ENCODE measurements around the gene NLRP9.

The NLRP9 gene

DNA sequence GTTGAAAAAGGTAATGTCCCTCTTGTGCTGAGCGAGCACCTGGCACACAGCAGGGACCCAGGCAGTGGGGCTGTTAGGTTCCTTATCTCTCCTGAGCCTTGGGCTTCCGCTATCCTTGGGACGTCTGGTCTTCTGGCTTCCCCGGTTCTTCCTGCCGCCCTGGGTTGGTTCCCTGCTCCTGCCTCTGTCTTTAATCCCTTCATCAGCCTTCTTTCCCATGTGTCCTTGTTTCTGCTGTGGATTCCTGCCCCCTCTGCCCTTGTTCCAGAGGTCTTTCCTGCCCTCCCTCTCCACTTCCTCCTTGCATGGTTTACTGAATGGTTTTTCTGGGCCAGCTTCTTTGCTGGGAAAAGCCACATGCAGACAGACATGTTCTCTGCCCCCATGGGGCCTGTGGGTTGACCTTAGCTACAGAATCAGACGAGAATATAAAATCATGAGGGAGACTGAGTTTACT lies 60.6 kb downstream of the NLRP9 start:
- TF ChIP-seq, protein P1, sequence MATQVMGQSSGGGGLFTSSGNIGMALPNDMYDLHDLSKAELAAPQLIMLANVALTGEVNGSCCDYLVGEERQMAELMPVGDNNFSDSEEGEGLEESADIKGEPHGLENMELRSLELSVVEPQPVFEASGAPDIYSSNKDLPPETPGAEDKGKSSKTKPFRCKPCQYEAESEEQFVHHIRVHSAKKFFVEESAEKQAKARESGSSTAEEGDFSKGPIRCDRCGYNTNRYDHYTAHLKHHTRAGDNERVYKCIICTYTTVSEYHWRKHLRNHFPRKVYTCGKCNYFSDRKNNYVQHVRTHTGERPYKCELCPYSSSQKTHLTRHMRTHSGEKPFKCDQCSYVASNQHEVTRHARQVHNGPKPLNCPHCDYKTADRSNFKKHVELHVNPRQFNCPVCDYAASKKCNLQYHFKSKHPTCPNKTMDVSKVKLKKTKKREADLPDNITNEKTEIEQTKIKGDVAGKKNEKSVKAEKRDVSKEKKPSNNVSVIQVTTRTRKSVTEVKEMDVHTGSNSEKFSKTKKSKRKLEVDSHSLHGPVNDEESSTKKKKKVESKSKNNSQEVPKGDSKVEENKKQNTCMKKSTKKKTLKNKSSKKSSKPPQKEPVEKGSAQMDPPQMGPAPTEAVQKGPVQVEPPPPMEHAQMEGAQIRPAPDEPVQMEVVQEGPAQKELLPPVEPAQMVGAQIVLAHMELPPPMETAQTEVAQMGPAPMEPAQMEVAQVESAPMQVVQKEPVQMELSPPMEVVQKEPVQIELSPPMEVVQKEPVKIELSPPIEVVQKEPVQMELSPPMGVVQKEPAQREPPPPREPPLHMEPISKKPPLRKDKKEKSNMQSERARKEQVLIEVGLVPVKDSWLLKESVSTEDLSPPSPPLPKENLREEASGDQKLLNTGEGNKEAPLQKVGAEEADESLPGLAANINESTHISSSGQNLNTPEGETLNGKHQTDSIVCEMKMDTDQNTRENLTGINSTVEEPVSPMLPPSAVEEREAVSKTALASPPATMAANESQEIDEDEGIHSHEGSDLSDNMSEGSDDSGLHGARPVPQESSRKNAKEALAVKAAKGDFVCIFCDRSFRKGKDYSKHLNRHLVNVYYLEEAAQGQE (IDR thresholded peaks at IDR 0.05; ENCODE audit: insufficient read depth in 1 of 2, low read depth in 2 of 2, low read length in 2 of 2), result no peak
- no peak for TF ChIP-seq SIN3A (IDR thresholded peaks at IDR 0.05; ENCODE audit: borderline replicate concordance, insufficient read depth, low read length)
- TF ChIP-seq FOXP2 (optimal IDR thresholded peaks at IDR 0.05; ENCODE audit: borderline replicate concordance, extremely low read depth, extremely low read length, insufficient read depth), result no peak
- TF ChIP-seq TAF1 (IDR thresholded peaks at IDR 0.05; ENCODE audit: borderline replicate concordance, insufficient read depth, low read length), result no peak
- no peak for TF ChIP-seq POLR2AphosphoS5 (IDR thresholded peaks at IDR 0.05; ENCODE audit: low read depth, low read length)

DNA sequence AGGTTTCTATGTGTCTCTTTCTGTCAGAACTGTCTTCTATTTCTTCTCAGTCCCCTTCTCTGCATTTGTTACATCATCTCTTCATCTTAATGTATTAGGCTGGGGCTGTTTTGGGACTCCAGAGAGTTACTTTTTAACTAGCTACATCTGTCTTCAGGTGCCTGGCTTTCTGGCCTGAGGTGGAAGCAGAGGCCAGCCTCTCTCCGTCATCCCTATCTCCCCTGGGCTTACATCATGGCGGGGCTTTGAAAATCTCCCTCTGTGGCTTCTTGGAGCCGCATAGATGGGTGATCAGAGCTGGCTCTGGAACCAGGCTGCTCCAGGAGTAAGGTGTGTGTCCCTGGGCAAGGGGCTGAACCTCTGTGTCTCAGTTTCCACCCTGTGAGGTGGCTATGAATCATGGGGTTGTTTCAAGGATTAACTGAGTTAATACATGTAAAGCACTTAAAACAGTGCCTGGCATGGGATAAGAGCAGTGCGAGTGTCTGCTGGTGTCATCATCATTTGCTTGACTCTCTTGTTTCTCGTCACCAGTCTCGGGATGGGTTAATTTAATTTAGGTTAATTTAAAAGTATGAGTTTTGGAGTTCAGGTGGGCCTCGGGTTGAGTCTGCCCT lies 61.2 kb downstream of the NLRP9 start:
- no peak for TF ChIP-seq TAF1 (IDR thresholded peaks at IDR 0.05; ENCODE audit: borderline replicate concordance, insufficient read depth, low read length)
- TF ChIP-seq POLR2AphosphoS5 (IDR thresholded peaks at IDR 0.05; ENCODE audit: low read depth, low read length), result no peak
- TF ChIP-seq, protein P1 (IDR thresholded peaks at IDR 0.05; ENCODE audit: insufficient read depth in 1 of 2, low read depth in 2 of 2, low read length in 2 of 2), result no peak
- TF ChIP-seq SIN3A (IDR thresholded peaks at IDR 0.05; ENCODE audit: borderline replicate concordance, insufficient read depth, low read length), result no peak
- TF ChIP-seq FOXP2 (optimal IDR thresholded peaks at IDR 0.05; ENCODE audit: borderline replicate concordance, extremely low read depth, extremely low read length, insufficient read depth), result no peak

DNA sequence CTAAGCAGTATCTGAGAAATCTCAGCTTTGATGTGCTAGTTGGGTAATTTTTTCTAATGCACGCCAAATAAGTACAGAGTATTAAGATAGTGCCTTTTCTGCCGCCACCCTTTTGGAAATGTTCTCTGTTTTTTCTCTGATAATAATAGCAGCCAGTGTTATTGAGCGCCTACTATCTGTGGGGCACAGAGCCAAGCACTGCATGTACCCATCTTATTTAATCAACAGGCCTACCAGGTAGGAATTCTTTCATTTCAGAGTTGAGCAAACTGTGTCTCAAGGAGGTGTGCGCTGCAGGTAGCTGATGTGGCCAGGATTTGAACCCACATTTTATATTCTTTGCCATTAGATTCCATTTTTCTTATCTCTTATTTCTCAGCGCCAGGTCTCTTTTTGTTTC lies 61.8 kb downstream of the NLRP9 start:
- TF ChIP-seq, protein P1 (IDR thresholded peaks at IDR 0.05; ENCODE audit: insufficient read depth in 1 of 2, low read depth in 2 of 2, low read length in 2 of 2), result no peak
- TF ChIP-seq FOXP2 (optimal IDR thresholded peaks at IDR 0.05; ENCODE audit: borderline replicate concordance, extremely low read depth, extremely low read length, insufficient read depth) (no peak), TAF1 (IDR thresholded peaks at IDR 0.05; ENCODE audit: borderline replicate concordance, insufficient read depth, low read length) (no peak), SIN3A (IDR thresholded peaks at IDR 0.05; ENCODE audit: borderline replicate concordance, insufficient read depth, low read length) (no peak), POLR2AphosphoS5 (IDR thresholded peaks at IDR 0.05; ENCODE audit: low read depth, low read length) (no peak)

DNA sequence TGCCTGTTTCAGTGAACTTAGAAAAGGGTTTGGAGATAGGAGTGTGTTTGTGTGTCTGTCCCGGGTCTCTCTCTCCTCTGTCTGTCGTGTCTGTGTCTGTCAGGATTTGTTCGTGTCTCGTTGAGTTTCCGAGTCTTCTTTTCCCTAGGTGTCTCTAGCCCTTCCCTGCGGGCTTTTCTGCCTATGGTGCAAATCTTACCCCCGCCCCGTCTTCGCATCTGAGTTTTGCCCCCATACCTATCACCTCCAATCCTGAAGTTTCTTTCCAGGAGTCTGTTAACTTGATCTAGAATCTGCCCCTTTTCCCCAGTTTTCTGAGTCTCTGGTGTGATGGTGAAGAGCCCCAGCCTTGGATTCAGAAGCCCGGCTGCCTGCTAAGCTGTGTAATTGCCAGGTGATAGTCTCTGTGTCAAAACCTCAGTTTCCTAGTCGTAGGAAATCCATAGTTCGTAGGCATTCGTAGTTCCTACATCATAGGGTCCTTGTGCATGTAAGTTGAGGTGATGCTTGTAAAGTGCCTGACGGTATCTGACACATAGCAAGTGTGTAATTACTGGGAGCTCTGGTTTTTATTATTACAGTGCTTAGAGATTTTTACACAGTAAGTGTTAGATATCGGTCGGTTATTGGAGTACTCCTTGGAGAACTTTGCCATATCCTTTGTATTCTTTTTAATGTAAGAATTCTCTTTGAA lies 62.4 kb downstream of the NLRP9 start:
- TF ChIP-seq POLR2AphosphoS5 (IDR thresholded peaks at IDR 0.05; ENCODE audit: low read depth, low read length), result no peak
- no peak for TF ChIP-seq FOXP2 (optimal IDR thresholded peaks at IDR 0.05; ENCODE audit: borderline replicate concordance, extremely low read depth, extremely low read length, insufficient read depth)
- TF ChIP-seq SIN3A (IDR thresholded peaks at IDR 0.05; ENCODE audit: borderline replicate concordance, insufficient read depth, low read length), result 0 out of 2 replicates have a peak, but pooled peaks have one; percentile 27

DNA sequence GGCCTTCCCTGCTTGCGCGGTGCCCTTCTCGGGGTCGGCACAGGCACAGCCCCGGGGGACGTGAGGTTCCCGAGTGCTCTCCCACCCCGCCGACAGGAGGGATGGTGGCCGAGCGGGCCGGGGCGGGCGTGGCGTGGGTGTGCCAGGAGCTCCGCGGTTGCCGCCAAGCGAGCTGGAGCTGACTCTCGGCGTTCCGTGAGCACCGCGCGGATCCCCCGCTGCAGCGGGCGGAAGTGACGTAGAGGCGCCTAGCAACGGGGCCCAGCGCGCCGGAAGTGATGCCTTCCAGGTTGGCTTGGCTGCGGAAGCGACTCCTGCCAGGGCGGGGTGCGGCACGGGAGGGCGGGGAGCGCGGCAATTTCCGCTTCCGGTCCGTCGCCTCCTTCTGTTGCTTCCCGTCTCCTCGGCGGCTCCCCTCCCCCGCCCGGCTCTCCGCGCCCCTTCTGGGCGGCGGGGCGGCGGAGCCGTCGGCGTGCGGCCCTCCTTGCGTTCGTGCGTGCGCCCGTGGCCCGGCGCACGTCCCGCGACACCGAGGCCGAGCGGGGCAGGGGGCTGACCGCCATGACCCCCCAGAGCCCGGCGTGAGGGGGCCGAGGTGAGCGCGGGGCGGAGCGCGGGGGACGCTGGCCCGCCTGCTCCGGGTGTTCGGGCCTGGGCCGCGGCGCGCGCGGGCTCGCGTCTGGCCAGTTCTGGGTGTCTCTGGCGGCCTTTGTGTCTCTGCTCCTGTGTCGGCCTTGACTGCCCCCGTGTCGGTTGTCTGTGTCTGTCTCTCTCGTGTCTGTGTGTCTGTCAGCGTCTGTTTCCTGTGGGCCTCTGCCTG lies 63.2 kb downstream of the NLRP9 start, which contains the start of gene EPN1:
Gene EPN1, plus strand, starts transcription at position 386 of the 820 bp plus-strand sequence. CDS start 3,402 bp downstream, outside the sequence.
- TF ChIP-seq, protein P1 (IDR thresholded peaks at IDR 0.05; ENCODE audit: insufficient read depth in 1 of 2, low read depth in 2 of 2, low read length in 2 of 2), result no peak
- TF ChIP-seq FOXP2 (optimal IDR thresholded peaks at IDR 0.05; ENCODE audit: borderline replicate concordance, extremely low read depth, extremely low read length, insufficient read depth), result peak; percentile 86
- TF ChIP-seq POLR2AphosphoS5 (IDR thresholded peaks at IDR 0.05; ENCODE audit: low read depth, low read length), result peak; percentile 78
